MM.1S (cell line): Measurements from ENCODE around the gene R3HDM2.

ENCODE experiments used
- EZH2 ChIP-seq: fragments of 300-600 bp; sonication (generic); optimal IDR thresholded peaks from 2 replicates; pipeline ENCODE3; 2017; ENCODE audit warnings: low read depth, mild to moderate bottlenecking, antibody characterized with exemption, low read length, mixed read lengths
- TF ChIP-seq, protein P1 (sequence below): fragments of 300-600 bp; sonication (generic); IDR thresholded peaks from 2 replicates; pipeline ENCODE4 v1.5.1; 2016; ENCODE audit warnings: antibody characterized with exemption, low read length, mixed read lengths

GRCh38 chr12:57234571-57235016 is 196.2 kb downstream of the R3HDM2 start:
- TF ChIP-seq, protein P1, sequence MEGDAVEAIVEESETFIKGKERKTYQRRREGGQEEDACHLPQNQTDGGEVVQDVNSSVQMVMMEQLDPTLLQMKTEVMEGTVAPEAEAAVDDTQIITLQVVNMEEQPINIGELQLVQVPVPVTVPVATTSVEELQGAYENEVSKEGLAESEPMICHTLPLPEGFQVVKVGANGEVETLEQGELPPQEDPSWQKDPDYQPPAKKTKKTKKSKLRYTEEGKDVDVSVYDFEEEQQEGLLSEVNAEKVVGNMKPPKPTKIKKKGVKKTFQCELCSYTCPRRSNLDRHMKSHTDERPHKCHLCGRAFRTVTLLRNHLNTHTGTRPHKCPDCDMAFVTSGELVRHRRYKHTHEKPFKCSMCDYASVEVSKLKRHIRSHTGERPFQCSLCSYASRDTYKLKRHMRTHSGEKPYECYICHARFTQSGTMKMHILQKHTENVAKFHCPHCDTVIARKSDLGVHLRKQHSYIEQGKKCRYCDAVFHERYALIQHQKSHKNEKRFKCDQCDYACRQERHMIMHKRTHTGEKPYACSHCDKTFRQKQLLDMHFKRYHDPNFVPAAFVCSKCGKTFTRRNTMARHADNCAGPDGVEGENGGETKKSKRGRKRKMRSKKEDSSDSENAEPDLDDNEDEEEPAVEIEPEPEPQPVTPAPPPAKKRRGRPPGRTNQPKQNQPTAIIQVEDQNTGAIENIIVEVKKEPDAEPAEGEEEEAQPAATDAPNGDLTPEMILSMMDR, result no peak
- TF ChIP-seq EZH2, result no peak
